ENCODE data around the gene LYZ. TPM values are rescaled to one million over a fixed set of nuclear protein-coding genes. Genes with fewer than 3 reads are reported as not detected.
A peak's percentile ranks its signal among the peaks of the same experiment; 100 is the strongest.

The LYZ gene
- total RNA-seq, 1 experiment from 2014 or later, result 1.3 TPM

DNA sequence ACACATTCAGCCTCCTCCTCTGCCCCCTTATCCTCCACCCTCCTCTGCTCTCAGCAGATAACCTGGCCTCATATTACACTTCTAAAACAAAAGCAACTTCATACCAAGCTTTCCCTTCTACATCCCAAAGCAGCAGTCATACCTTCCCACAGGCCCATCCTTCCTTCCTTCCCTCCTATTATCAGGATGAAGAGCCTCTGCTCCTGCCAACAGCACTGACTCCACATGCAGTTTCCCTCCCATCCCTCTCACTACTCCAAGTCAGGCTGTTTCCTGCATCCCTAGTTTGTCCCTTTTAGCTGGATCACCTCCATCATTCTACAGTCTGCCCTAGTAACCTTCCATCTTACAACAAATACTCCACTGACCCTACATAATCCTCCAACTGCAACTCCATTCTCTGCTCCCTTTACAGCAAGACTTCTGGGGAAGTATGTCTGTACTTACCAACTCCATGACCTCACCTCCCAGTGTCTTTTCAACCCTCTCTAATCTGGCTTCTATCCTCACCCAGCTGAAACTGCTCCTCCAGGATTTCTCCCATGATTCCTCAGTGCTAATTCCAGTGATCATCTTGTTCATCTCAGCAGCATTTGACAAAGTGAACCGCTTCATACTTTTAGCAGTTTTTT lies 6.5 kb downstream of the LYZ start:
- TF ChIP-seq MAX (IDR thresholded peaks at IDR 0.05) (no peak), YY1 (IDR thresholded peaks at IDR 0.05; ENCODE audit: extremely low read depth, insufficient replicate concordance, low read depth, low read length) (no peak), EGR1 (IDR thresholded peaks at IDR 0.05; ENCODE audit: low read depth) (no peak), RAD21 (IDR thresholded peaks at IDR 0.05; ENCODE audit: low read depth) (no peak), POLR2AphosphoS5 (IDR thresholded peaks at IDR 0.05; ENCODE audit: low read depth, low read length) (no peak), POLR2A (IDR thresholded peaks at IDR 0.05; ENCODE audit: borderline replicate concordance, extremely low read depth, insufficient read depth, insufficient read length) (no peak)
- CTCF ChIA-PET, result no interaction called here

DNA sequence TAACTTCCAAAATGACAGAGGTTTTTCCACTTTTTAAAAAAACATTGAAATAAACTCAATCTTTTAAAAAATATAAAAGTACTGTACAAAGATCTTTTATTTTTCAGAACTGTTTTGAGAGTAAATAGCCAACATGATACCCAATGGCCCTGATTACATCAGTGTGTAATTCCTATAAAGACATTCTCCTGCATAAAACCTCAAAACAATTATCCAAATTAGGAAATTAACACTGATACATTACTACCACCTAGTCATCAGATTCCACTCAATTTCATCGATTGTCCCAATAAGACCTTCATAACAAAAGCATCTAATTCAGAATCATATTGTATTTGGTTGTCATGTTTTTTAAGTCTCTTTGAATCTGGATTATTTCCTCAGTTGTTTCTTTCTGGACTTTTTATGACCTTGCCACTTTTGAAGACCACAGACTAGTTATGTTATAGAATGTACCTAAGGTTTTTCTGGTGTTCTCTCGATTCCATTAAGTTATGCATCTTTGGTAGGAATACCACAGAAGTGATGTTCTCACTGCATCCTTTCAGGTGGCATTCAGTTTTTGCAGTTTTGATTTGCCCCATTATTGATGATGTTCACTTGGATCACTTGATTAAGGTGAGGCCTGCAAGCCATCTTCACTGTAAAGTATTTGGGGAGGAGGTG lies 7.3 kb downstream of the LYZ start:
- Histone ChIP-seq H3K4me3 (replicated peaks in 1 of 2; ENCODE audit: low read depth in 1 of 2, low read length in 2 of 2) (no peak overlapping the region), H4K20me1 (ENCODE audit: insufficient read depth) (no peaks in the 10 kb centered on the region), H3K79me2 (ENCODE audit: insufficient read depth, low read length) (peaks cover 5% of the 10 kb centered on the region), H3K36me3 (ENCODE audit: control insufficient read depth in 1 of 2, insufficient read depth in 2 of 2, low read length in 2 of 2) (no peaks in the 10 kb centered on the region), H3K9me3 (ENCODE audit: control insufficient read depth in 1 of 2, insufficient read depth in 1 of 2, low read depth in 1 of 2, low read length in 2 of 2) (no peaks in the 10 kb centered on the region), H3K9me2 (ENCODE audit: insufficient read depth) (no peaks in the 10 kb centered on the region), H3K4me1 (ENCODE audit: control insufficient read depth in 1 of 2, insufficient read depth in 2 of 2, low read length in 2 of 2) (peaks cover 2 to 20% of the 10 kb centered on the region in 2 experiments; a peak in 3 of 4 replicates), H3K9ac (ENCODE audit: low read length) (no peak overlapping the region), H3K27me3 (ENCODE audit: insufficient read depth, low read length) (no peaks in the 10 kb centered on the region), H3K4me2 (ENCODE audit: low read length) (no peak overlapping the region), H2AFZ (ENCODE audit: low read depth, low read length, poor library complexity, severe bottlenecking) (peak overlapping the region; percentile 47), H3K27ac (ENCODE audit: low read depth, low read length) (no peak overlapping the region)
- no peak for DNase-seq (ENCODE audit: low read depth, low spot score)
- BruUV-seq (replicated peaks), result no TSS peak
- CTCF ChIA-PET, result no interaction called here
- intact Hi-C loops (cut with micrococcal nuclease), result loop anchor here (2.0 to 10.0 kb wide), 3 partner anchors 201 to 519 kb away; no protein-coding TSS in a partner anchor
- ATAC-seq, result no peak
- RAD21 ChIA-PET (ENCODE audit: low non-redundant PET in 1 of 2, low total read pairs in 2 of 2, uncharacterized antibody in 2 of 2, unreplicated experiment in 2 of 2), result no interaction called here
- POLR2A ChIA-PET, result no interaction called here
- TF ChIP-seq SRF (IDR thresholded peaks at IDR 0.05; ENCODE audit: low read depth), result no peak
- TF ChIP-seq, protein P1, sequence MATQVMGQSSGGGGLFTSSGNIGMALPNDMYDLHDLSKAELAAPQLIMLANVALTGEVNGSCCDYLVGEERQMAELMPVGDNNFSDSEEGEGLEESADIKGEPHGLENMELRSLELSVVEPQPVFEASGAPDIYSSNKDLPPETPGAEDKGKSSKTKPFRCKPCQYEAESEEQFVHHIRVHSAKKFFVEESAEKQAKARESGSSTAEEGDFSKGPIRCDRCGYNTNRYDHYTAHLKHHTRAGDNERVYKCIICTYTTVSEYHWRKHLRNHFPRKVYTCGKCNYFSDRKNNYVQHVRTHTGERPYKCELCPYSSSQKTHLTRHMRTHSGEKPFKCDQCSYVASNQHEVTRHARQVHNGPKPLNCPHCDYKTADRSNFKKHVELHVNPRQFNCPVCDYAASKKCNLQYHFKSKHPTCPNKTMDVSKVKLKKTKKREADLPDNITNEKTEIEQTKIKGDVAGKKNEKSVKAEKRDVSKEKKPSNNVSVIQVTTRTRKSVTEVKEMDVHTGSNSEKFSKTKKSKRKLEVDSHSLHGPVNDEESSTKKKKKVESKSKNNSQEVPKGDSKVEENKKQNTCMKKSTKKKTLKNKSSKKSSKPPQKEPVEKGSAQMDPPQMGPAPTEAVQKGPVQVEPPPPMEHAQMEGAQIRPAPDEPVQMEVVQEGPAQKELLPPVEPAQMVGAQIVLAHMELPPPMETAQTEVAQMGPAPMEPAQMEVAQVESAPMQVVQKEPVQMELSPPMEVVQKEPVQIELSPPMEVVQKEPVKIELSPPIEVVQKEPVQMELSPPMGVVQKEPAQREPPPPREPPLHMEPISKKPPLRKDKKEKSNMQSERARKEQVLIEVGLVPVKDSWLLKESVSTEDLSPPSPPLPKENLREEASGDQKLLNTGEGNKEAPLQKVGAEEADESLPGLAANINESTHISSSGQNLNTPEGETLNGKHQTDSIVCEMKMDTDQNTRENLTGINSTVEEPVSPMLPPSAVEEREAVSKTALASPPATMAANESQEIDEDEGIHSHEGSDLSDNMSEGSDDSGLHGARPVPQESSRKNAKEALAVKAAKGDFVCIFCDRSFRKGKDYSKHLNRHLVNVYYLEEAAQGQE (IDR thresholded peaks at IDR 0.05; ENCODE audit: low read depth), result no peak
- no peak for TF ChIP-seq EZH2phosphoT487 (IDR thresholded peaks at IDR 0.05; ENCODE audit: borderline replicate concordance)
- TF ChIP-seq ZFX (IDR thresholded peaks at IDR 0.05), result no peak
- no peak for TF ChIP-seq YY1 (IDR thresholded peaks at IDR 0.05; ENCODE audit: extremely low read depth, insufficient replicate concordance, low read depth, low read length)
- TF ChIP-seq TCF7L2 (IDR thresholded peaks at IDR 0.05; ENCODE audit: borderline replicate concordance, extremely low read depth, insufficient read depth, insufficient read length), result no peak
- TF ChIP-seq EZH2 (IDR thresholded peaks at IDR 0.05), result no peak
- no peak for TF ChIP-seq CEBPB (IDR thresholded peaks at IDR 0.05; ENCODE audit: low read depth)
- TF ChIP-seq MAX (IDR thresholded peaks at IDR 0.05), result no peak
- TF ChIP-seq ELF1 (IDR thresholded peaks at IDR 0.05; ENCODE audit: borderline replicate concordance, low read depth), result no peak
- no peak for TF ChIP-seq JUND (IDR thresholded peaks at IDR 0.05)

More for the DNA sequence above, 6.5 kb downstream of the LYZ start:
- peak overlapping the region; percentile 47 for H2AFZ ChIP-seq (ENCODE audit: low read depth, low read length, poor library complexity, severe bottlenecking)
- intact Hi-C loops (cut with micrococcal nuclease), result loop anchor here (10.0 kb wide), 2 partner anchors 200 to 520 kb away; no protein-coding TSS in a partner anchor
- no peak overlapping the region for H3K27ac ChIP-seq (ENCODE audit: low read depth, low read length)
- DNase-seq (ENCODE audit: low read depth, low spot score), result no peak
- POLR2A ChIA-PET, result no interaction called here
- BruUV-seq (replicated peaks), result no TSS peak
- H3K9me3 ChIP-seq (ENCODE audit: control insufficient read depth in 1 of 2, insufficient read depth in 1 of 2, low read depth in 1 of 2, low read length in 2 of 2), result no peaks in the 10 kb centered on the region
- RAD21 ChIA-PET (ENCODE audit: low non-redundant PET in 1 of 2, low total read pairs in 2 of 2, uncharacterized antibody in 2 of 2, unreplicated experiment in 2 of 2), result no interaction called here
- ATAC-seq, result no peak
- H3K9me2 ChIP-seq (ENCODE audit: insufficient read depth), result no peaks in the 10 kb centered on the region
- H3K36me3 ChIP-seq (ENCODE audit: control insufficient read depth in 1 of 2, insufficient read depth in 2 of 2, low read length in 2 of 2), result no peaks in the 10 kb centered on the region
- no peaks in the 10 kb centered on the region for H3K79me2 ChIP-seq (ENCODE audit: insufficient read depth, low read length)
- peaks cover 2 to 19% of the 10 kb centered on the region in 2 experiments; a peak in 2 of 4 replicates for H3K4me1 ChIP-seq (ENCODE audit: control insufficient read depth in 1 of 2, insufficient read depth in 2 of 2, low read length in 2 of 2)
- no peak overlapping the region for H3K4me2 ChIP-seq (ENCODE audit: low read length)
- no peaks in the 10 kb centered on the region for H4K20me1 ChIP-seq (ENCODE audit: insufficient read depth)
- no peaks in the 10 kb centered on the region for H3K27me3 ChIP-seq (ENCODE audit: insufficient read depth, low read length)
- H3K4me3 ChIP-seq (replicated peaks in 1 of 2; ENCODE audit: low read depth in 1 of 2, low read length in 2 of 2), result no peak overlapping the region
- H3K9ac ChIP-seq (ENCODE audit: low read length), result no peak overlapping the region
